Stomach (tissue), 4 donors: ENCODE data around the gene MAPT.

Source experiments
- CTCF ChIP-seq, 7 experiments: fragments of 450-650 bp in 4 of 7; fragments of 200-600 bp in 3 of 7; sonication (generic) in 3 of 7; IDR thresholded peaks; one replicate each; pipeline ENCODE4 v1.5.1; 2016 to 2019; ENCODE audit warnings: antibody characterized with exemption in 7 of 7, control low read depth in 2 of 7, mild to moderate bottlenecking in 1 of 7
- EP300 ChIP-seq: sonication (generic); formaldehyde crosslinking; IDR thresholded peaks from one replicate; pipeline ENCODE4 v1.6.1; 2017; ENCODE audit warnings: antibody characterized with exemption
- POLR2AphosphoS5 ChIP-seq, 3 donors: sonication (generic); formaldehyde crosslinking; IDR thresholded peaks; one replicate each; pipeline ENCODE4 v1.6.1; 2016; ENCODE audit warnings: antibody characterized with exemption in 3 of 3

DNA sequence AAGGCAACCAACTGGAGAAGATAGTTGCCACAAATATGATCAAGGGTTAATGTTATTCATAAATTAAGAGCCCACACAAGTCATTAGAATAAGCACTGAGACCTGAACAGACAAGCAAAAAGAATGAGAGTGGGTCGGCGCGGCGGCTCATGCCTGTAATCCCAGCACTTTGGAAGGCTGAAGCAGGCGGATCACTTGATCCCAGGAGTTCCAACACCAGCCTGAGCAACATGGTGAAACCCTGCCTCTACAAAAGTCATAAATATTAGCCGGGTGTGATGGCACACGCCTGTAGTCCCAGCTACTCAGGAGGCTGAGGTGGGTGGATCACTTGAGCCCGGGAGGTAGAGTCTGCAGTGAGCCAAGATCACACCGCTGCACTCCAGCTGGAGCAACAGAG is 64.0 kb downstream of the MAPT start:
- no peak for TF ChIP-seq CTCF (IDR thresholded peaks at IDR 0.05)
- no peak for TF ChIP-seq POLR2AphosphoS5 (IDR thresholded peaks at IDR 0.05)
- TF ChIP-seq EP300: no peak
